GM21423 (cell line): ENCODE results near the gene RRP1B.
"Not testable (repeated sequence)": the region's sequence is repeated elsewhere in the genome, so short reads cannot be mapped to it uniquely, and the experiment has no call there.

Experiments
- ATAC-seq: cut with Tn5 transposase; IDR thresholded peaks from one replicate; pipeline ENCODE4 v1.9.1; 2021; ENCODE audit warnings: mild to moderate bottlenecking, moderate library complexity; ENCODE audit not compliant: unreplicated experiment

Gene RRP1B

DNA sequence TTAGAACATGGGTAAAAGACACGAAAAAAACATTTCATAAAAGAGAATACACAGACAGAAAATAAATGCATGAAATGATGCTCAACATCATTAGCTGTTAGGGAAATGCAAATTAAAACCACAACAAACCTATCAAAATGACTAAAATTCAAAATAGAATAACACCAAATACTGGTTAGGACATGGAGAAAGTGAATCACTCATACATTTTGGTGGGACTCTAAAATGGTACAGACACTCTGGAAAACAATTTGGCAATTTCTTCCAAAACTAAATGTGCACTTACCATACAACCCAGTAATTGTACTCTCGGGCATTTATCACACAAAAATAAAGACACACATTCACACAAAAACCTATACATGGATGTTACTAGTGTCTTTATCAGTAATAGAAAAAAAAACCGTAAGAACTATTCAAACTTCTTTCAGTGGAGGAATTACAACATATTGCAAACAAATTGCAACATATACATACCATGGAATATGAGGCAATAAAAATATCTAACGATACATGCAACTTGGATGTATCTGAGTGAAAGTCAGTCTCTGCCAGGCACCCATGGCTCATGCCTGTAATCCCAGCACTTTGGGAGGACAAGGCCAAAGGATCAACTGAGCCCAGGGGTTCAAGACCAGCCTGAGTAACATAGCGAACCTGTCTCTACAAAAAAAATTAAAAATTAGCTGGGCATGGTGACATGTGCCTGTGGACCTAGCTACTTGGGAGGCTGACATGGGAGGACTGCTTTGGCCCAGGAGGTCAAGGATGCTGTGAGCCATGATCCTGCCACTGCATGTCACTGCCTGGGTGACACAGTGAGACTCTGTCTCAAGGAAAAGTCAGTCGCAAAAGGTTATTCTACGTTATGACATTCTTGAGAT is 19.6 kb upstream of the RRP1B start:
- no peak for ATAC-seq

DNA sequence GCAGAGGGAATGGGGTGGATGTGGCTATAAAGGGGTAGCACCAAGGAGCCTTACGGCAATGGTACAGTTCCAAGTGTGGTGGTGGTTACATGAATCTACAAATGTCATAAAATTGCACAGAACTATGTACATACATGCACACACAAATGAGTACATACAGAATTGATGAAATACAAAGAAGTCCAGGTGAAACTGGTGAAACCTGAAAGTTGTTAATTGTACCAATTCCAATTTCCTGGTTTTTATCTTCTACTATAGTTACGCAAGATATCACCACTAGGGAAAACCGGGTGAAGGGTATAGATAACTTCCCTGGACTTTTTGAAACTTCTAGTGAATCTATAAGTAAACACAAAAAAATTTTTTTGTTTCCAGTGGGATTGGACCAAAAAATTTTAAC is 19.0 kb upstream of the RRP1B start:
- no peak for ATAC-seq

DNA sequence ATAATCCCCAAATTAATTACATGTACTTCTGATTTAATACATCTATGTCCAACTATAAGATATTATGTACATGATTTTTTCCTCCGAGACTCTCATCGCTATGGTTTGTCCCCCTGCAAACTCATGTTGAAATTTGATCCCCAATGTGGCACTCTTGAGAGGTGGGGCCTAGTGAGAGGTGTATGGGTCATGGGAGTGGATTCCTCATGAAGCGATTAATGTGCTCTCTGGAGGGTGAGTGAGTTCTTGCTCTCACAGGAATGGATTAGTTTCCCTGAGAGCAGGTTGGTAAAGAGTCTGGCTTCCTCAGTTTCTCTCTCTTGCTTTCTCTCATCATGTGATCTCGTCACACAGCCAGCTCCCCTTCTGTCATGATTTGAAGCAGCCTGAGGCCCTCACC is 16.2 kb upstream of the RRP1B start:
- no peak for ATAC-seq

DNA sequence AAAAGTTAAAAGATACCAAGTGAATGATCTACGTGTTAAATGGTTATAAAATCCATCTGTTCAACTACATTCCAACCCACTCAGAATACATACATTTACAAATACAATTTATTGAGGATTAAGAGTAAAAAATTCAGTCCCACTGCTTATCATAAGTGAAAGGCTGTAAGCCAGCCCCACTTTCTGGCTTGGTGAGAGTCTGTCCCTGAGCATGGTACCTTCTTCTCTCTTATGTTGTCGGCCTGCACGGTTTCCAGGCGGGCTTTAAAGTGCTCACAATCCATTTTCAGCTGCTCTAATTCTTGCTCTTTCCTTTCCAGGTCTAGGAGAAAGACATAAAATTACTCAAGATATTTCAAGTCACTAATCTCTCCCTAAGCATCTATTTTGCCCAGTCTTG is 15.3 kb upstream of the RRP1B start:
- ATAC-seq = no peak

DNA sequence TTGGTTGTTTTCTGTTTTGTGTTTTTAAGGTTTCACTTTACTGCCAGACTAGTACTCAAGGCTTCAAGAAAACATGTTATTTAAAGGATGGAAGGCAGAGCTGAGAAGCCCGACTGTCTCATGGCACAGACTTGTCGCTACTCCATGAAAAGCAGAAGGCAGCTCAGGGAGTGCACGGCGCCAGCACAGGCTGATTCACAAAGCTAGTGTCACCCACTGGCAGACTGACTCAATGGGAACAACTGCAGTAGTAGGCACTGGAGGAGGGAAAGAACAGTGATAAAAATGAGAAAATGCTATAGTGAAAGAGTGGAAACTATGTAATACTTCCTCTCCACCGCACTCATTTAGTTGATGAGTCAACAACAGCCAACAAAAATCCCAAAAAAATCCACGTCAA is 14.8 kb upstream of the RRP1B start:
- ATAC-seq = no peak

DNA sequence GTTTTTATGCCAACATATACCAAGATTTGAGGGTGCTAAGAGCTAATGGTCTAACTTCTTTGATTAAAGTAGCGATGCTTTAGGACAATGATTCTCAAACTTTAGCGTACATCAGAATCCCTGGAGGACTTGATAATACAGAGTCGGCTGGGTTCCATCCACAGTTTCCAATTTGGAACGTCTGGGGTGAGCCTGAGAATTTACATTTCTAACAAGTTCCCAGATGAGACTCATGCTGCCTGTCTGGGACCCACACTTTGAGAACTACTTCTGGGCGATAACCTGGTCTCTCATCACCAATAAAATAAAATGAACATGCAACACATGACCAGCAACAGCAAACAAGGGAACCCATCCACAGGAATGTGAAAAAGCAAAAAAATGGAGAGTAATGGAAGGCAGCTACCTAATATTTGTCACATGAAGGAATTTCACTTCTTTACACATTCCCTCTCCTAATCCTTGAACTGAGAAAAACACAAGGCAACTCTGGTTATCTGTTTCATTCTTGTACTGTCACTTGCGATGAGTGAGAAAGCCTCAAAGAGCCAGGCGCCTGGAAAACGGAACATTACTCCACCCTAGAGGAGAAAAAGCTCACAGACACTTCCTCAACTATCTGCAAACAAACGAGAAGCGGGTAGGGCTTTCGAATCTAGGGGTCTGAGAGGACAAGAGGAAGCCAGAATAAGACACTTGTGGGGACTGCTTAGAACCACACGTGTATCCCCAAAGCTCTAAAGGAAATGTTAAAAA is 14.0 kb upstream of the RRP1B start:
- no peak for ATAC-seq

DNA sequence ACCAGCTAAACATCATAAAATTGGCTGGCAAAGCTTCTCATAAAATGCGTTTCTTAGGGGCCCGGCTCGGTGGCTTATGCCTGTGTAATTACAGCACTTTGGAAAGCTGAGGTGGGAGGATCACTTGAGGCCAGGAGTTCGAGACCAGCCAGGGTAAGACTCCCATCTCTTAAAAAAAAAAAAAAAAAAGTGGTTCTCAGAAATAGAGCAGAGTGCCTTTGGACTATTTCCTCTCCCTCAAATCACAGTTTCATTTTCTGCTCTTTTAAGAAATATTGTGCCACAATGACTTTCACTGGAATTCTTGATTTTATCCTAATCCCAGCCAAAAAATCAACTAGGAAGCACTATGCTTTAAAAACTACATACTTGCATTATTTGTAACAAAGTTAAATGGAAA is 13.4 kb upstream of the RRP1B start:
- ATAC-seq = no peak

DNA sequence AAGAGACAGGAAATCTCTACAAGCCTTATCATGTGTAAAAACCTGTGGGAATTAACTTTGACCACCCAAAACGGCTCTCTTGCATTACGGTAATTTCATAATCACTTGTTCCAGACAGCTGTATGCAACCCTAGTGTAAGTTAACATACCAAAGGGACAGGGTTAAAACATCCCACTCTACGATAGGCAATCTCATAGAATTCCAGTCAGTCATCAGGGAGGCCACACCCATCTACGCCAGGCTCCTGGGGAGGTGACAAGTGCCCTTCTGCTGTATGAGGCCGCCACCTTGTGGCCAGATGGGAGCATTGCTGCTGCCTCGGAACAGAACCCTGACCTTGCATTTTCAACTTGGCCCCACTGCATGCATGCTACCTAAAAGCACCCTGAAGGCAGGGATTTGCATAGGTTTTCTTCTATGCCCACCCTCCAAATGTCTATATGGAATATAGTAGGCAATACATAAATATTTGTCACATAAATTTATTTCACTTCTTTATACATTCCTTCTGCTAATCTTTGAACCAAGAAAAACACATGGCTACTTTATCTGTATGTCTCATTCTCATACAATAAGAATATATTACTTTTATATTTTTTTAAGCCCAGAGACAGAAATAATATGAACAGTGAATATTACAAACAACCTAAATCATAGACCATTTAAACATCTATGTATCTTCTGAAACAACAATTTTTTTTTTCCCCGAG is 12.7 kb upstream of the RRP1B start:
- ATAC-seq = peak; percentile 83

DNA sequence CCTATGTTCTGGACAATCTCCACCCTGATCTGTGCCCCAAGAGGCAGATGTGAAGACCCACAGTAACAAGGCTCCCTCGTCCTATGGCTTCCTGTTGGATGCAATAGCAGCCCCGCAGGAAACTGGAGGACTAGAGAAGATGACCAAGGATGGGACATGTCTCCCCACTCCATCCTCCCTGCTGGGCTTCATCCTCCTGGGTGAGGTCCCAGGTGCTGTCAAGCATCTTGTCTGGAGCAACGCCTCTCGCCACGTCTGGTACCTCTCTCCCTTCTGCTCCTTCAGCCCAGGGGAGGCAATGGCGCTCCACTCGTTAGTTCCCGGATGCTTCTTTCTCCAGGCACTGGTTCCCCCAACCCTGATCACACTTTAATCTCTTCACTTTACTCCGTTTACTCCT is 11.2 kb upstream of the RRP1B start:
- ATAC-seq = no peak

DNA sequence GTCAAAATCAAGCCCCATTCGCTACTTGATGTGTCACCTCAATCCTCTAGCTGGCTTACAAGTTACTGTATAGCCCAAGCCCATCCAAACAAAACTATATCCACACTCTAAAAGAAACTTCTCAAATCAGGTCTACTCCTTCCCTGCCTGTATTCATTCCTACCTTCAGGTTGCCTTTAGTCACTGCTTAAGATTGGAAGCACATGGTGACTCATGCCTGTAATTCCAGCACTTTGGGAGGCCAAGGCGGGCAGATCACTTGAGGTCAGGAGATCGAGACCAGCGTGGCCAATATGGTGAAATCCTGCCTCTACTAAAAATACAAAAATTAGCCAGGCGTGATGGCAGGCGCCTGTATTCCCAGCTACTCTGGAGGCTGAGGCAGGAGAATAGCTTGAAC is 7.4 kb upstream of the RRP1B start:
- not testable (repeated sequence) for ATAC-seq

DNA sequence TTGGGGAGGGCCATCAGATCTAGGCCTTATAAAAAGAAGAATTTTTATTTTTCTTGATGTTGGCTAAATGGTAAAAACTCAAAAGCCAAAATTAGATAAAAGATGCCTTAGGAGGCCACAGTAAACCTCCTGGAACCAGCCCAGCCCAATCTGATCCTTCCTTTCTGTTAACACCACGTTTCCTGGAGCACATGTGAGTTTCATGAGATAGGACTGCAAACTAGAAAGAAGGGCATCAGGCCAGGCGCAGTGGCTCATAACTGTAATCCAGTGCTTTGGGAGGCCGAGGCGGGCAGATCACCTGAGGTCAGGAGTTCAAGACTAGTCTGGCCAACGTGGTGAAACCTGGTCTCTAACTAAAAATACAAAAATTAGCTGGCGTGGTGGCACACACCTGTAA is 6.7 kb upstream of the RRP1B start:
- ATAC-seq = no peak

DNA sequence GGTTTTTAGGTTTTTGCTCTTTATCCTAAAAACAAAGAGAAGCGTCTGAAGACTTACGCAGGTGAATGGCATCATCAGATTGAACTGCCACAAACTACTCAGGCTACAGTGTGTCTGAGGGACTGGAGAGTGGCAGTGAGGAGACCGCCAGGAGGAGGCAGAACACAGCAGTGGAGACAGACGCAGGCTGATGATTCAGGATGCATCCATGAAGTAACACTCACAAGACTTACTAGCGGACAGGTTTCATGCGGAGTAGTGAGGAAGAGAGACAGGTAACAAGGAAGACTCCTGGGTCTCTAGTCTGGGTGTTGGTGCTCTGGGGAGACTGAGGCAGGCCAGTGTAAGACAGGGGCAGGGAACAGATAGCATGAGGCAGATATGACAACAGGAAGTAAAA is 5.7 kb upstream of the RRP1B start:
- no peak for ATAC-seq

DNA sequence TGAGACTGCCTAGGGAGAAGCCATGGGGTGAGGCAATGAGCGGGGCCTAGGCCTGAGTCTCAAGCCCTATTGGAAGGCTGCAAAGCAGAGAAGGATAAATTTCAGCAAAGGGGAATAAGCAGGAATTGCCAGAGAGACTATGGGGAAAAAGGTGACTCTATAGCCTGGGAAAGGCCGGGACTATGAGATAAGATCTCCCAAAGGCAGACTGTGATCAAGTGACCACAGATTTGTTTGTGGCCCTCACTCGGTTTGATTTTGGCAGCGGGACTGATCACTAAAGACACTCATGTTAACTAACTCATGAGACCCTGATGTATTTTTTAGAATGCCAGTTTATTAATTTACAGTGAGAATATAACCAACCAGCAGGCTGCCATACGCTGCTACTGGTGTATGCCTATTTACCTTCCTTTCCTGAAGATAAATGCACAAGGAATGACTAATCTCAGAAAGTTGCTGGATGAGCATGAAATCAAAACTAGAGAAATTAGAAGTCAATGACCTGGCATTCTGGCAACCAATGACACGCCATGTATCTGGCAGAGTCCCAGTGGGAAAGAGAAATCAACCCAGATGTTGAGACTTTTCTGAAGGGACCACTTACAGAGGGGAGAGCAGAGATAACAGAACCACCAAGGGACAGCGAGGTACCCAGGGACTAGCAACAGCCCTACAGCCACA is 4.4 kb upstream of the RRP1B start:
- ATAC-seq = no peak

DNA sequence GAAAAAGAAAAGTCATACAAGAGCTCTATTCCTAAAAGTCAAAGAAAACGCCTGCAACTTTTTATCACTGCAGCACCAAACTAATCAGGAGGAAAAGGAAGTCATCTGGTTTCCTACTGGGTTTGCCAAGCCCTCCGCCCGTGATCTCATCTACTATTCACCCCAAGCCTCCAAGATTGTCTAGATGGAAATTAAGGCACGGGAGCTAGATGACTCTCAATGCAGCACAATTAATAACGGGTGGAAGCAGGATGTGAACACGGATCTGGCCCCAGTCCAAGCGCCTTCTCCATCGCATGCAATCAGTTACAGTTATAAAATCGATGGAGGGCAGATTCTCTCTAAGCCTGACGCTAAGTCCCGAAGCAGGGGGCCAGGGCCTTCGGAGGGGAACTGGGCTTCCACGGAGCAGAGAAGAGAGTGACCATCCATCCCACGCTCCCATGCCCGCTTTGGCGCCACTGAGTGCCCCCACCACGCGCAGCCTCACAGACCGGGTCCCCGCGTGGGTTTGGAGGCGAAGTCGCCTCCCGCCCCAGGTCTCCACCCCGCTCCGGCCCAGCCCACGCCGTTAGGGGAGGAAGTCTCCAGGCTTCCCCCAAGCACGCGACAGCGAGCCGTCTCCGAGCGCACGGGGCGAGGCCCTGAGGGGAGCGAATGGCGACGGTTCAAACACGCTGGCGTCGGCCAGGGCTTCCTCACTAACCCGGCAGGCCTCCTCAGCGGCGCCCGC is 1.8 kb upstream of the RRP1B start:
- no peak for ATAC-seq

DNA sequence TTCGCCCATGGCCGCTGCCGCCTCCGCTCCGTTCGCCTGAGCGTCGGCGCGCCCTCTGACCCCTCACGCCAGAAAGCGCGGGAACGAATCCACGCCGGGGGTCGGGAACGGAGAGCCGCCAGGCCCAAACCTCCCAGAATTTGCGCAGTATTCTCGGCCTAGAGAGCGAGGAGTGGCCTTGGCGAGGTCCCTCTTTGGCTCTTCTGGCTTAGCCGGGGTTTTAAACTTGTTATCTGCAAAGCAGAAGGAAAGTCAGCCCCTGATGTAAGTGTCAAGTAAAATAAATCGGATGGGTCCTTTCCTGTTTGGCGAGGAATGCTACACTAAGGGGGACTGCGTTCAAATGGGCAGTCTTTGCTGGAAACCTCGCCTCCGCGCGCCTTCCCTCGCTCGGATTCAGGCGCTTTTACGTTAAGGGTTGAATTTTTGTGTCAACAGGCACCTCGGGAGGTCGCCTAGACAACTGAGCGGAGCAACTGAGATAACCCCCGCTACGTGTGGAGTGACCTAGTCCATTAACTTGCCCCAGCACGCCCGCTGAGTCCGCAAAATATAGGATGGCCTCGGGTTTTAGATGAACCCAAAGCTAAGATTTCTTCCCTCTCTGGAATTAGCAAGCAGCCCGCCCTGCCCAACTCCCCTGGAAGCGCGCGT is 1.1 kb upstream of the RRP1B start:
- ATAC-seq = no peak

DNA sequence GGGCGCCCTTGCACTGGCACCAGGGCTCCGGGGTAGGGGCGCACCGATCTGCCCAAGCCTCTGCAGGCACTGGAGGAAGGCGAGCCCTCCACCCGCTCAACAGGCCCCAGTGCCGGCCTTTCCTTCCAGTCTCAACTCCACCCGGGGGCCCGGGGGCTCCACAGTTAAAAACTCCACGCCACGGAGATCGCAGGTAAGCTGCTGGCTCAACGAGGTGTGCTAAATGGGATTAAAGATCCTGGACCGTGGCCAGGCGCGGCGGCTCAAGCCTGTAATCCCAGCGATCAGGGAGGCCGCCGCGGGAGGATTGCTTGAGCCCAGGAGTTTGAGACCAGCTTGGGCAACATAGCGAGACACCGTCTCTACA is 608 bp upstream of the RRP1B start:
- ATAC-seq = no peak

DNA sequence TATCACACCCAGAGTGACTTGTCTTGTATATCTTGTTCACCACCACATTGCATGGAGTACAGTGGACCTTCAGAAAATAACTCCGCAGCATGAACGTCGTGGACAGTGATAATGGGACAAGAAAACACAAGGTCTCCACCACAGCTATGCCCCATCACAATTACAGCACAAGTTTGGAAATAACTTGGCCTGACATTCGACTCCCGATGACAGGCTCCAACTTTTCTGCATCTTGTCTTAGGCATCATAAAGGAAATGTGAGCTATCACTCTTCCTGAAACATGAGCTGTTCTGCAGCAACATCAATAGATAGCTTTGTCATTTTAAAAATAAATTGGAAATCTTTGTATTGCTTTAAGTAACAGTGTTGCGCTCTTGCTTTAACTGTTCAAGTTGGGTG is 2.9 kb downstream of the RRP1B start:
- no peak for ATAC-seq

DNA sequence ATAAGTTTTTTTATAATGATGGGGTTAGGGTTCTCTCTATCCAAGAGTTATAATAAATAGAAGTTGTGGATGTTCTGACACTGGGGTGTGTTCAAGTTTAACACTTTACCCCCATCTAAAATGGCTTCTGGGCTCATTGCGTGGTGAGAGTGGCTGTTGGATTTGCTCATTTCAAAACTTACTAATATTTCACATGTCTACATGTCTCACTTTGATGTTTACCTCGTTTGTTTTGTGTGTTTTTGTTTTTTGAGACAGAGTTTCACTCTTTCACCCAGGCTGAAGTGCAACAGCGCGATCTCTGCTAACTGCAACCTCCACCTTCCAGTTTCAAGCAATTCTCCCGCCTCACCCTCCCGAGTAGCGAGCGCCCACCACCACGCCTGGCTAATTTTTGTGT is 3.7 kb downstream of the RRP1B start:
- ATAC-seq = no peak

DNA sequence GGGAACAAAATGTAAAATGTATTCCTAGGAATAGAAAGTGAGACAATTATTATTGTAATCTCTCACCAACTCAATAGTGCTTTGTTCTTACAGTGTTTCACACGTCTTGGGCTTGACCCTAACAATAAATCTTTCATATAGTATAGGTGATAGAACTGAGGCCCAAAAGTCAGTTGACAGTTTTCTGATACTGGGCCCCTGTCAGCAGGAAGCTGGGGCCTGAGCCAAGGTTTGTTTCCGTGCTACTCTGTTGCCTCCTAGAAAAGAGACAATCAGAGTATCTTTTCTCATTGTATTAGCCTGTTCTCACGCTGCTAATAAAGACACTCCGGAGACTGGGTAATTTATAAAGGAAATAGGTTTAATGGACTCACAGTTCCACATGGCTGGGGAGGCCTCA is 5.0 kb downstream of the RRP1B start:
- ATAC-seq = no peak

DNA sequence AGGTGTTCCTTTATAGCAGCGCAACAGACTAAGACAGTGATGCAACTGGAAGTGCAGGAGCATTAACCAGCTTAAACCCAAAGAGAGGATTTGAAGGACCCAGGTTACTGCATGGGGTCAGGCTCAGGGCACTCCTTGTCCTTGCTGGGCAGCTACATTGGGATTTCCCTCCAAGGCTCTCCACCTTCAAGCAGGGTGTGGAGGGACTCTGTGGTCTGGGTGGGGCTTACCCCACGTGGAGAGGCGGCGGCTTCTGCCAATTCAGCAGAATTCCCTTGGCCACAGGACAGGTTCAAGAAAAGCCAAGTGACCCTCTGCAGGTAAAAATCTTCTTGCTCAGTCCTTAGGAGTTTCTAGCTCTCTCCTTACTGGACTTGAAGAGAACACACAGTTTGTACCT is 6.5 kb downstream of the RRP1B start:
- ATAC-seq = no peak
